GM12875 (cell line): Measurements from ENCODE around the gene UGT3A2.

Source experiments
- H3K4me3 ChIP-seq: one replicate; pipeline ENCODE4 v1.5.1; 2011; ENCODE audit warnings: low read depth, low read length, control low read depth
- TF ChIP-seq, protein P1 (sequence below): IDR thresholded peaks from 2 replicates; pipeline ENCODE4 v1.5.1; 2011; ENCODE audit warnings: low read depth, mild to moderate bottlenecking, control low read depth, inconsistent platforms, low read length, moderate library complexity, borderline replicate concordance; ENCODE audit not compliant: insufficient read depth

UGT3A2 gene

DNA sequence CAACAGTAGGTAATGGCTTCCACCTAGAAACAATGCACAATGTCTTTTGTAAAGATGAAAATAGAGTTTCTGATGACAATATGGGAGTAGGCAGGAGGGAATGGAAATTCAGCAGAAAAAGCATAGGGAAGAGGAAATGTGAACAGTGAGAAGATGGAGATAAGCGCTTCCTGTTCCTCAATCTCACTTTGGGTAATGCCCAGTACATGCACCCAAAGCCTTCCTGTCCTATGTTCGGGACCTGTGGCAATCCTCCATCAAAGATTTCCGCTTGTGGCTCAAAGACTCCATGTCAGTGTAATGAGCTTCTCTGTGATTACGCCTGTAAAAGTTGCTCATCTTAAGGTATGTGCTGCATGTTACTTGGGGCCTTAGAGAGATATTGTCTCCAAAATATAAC, 78.2 kb downstream of the UGT3A2 start:
- H3K4me3 ChIP-seq, result no peak overlapping the region
- TF ChIP-seq, protein P1, sequence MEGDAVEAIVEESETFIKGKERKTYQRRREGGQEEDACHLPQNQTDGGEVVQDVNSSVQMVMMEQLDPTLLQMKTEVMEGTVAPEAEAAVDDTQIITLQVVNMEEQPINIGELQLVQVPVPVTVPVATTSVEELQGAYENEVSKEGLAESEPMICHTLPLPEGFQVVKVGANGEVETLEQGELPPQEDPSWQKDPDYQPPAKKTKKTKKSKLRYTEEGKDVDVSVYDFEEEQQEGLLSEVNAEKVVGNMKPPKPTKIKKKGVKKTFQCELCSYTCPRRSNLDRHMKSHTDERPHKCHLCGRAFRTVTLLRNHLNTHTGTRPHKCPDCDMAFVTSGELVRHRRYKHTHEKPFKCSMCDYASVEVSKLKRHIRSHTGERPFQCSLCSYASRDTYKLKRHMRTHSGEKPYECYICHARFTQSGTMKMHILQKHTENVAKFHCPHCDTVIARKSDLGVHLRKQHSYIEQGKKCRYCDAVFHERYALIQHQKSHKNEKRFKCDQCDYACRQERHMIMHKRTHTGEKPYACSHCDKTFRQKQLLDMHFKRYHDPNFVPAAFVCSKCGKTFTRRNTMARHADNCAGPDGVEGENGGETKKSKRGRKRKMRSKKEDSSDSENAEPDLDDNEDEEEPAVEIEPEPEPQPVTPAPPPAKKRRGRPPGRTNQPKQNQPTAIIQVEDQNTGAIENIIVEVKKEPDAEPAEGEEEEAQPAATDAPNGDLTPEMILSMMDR, result no peak

DNA sequence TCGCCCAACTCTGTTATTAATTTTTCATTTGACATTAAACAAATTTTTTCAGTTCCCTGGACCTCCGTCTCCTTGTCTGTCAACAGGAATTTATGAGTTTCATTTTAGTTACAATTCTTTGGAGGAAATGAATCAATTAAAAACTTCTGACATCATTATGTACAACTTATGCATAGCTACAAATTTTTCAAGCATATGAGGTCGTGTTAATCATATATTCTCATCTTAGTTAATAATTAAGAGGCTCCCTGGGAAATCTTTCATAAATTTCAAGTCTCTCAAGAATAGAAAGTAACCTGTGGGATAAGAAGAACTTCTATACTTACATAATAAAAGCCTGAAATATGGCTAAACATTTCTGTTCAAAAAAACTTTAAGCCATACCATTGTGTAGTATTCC, 78.9 kb downstream of the UGT3A2 start:
- no peak overlapping the region for H3K4me3 ChIP-seq
- TF ChIP-seq, protein P1, result no peak
